ENCODE data around the gene TF.

DNA sequence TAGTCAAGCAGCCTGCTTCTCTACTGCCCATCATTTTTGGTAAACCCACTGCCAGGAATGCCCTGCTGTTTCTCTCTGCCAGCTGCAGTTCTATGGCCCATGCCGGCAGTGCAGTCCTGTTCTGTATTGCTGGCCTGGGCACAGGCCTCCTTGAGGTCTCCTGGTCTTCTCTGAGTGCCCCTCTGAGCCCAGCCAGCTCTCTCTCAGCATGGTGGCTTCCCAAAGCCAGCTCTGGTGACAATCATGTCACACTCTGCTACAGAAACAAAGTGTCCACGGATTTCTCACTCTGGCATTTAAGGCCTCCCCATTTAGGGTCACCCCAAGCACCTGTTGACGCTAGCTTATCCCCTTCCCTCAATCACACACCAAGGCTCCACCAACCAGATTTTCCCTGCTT is 83.9 kb downstream of the TF start:
- TF ChIP-seq, protein P1, sequence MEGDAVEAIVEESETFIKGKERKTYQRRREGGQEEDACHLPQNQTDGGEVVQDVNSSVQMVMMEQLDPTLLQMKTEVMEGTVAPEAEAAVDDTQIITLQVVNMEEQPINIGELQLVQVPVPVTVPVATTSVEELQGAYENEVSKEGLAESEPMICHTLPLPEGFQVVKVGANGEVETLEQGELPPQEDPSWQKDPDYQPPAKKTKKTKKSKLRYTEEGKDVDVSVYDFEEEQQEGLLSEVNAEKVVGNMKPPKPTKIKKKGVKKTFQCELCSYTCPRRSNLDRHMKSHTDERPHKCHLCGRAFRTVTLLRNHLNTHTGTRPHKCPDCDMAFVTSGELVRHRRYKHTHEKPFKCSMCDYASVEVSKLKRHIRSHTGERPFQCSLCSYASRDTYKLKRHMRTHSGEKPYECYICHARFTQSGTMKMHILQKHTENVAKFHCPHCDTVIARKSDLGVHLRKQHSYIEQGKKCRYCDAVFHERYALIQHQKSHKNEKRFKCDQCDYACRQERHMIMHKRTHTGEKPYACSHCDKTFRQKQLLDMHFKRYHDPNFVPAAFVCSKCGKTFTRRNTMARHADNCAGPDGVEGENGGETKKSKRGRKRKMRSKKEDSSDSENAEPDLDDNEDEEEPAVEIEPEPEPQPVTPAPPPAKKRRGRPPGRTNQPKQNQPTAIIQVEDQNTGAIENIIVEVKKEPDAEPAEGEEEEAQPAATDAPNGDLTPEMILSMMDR (IDR thresholded peaks at IDR 0.05; ENCODE audit: insufficient read depth, low read length, poor library complexity, severe bottlenecking) = no peak
- TF ChIP-seq EZH2phosphoT487 (conservative IDR thresholded peaks at IDR 0.05; ENCODE audit: low read length) = no peak
